GM12874 (cell line): ENCODE results near the gene VPS8.

Source experiments
- TF ChIP-seq, protein P1 (sequence below): IDR thresholded peaks from 2 replicates; pipeline ENCODE4 v1.5.1; 2011; ENCODE audit warnings: low read depth, mild to moderate bottlenecking, control low read depth, low read length, moderate library complexity; ENCODE audit not compliant: insufficient read depth

The VPS8 gene

DNA sequence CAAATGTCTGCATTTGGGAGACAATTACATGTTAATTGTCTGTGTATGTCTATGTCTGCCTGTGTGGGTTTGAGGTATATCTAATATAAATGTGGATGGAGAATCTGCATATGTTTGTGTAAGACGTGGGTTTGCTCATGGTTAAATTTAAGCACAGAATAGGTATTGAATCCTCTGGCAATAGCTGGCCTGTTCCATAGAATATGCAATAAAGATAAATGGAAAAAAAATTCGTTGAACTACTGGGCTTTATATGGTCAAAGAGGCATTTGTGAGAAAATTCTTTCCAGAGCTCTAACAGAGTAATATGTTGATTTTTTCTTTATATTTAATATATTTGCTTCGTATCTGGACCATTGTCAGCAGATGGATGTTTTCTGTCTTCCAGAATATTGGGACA lies 1.4 kb downstream of the VPS8 start:
- TF ChIP-seq, protein P1, sequence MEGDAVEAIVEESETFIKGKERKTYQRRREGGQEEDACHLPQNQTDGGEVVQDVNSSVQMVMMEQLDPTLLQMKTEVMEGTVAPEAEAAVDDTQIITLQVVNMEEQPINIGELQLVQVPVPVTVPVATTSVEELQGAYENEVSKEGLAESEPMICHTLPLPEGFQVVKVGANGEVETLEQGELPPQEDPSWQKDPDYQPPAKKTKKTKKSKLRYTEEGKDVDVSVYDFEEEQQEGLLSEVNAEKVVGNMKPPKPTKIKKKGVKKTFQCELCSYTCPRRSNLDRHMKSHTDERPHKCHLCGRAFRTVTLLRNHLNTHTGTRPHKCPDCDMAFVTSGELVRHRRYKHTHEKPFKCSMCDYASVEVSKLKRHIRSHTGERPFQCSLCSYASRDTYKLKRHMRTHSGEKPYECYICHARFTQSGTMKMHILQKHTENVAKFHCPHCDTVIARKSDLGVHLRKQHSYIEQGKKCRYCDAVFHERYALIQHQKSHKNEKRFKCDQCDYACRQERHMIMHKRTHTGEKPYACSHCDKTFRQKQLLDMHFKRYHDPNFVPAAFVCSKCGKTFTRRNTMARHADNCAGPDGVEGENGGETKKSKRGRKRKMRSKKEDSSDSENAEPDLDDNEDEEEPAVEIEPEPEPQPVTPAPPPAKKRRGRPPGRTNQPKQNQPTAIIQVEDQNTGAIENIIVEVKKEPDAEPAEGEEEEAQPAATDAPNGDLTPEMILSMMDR: no peak

DNA sequence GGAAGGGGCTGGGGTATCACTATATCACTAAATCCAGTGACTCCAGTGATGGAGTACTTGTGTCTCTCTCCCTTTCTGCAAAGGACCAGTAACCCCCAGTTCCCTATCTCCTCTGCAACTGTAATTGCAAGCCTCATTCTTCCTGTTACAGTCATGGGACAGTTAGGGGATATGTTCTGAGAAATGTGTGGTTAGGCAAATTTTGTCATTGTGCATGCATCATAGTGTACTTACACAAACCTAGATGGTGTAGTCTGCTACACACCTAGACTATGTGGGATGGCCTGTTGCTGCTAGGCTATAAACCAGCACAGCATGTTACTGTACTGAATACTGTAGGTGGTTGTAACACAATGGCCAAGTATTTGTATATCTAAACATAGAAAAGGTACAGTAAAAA lies 2.2 kb downstream of the VPS8 start:
- TF ChIP-seq, protein P1: no peak

DNA sequence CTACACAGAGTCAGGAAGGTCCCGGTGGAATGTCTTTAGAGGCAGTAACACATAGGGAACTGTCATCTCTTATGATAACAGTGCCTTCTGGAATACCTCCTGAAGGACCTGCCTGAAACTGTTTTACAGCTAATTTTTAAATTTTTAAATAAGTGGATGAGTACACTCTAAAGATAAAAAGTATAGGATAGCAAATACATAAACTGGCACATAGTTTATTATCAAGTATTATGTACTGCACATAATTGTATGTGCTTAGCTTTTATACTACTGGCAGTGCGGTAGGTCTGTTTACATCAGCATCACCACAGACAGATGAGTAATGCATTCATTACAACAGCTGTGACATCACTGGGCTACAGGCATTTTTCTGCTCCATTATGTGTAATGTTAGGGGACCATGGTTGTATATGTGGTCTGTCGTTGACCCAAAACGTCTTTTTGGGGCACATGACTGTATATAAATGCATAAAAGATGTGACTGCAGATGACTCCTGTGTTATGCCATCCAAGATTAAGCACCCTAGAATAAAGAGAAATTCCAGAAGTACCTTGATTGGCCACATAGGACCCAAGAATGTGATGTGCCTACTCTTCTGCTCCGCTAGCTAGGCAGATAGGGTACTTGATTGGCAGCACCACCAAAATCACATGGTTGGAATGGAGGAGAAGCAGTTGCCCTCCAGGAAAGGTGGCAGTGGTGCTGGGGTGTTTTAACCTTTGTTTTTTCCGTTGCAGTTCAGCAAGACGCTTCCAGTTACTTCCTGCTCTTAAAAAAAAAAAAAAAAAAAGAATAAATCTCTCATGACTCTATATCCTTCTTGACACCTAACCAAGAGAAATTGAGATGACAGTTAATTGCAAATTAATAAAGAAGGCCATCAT lies 3.3 kb downstream of the VPS8 start:
- TF ChIP-seq, protein P1: no peak

DNA sequence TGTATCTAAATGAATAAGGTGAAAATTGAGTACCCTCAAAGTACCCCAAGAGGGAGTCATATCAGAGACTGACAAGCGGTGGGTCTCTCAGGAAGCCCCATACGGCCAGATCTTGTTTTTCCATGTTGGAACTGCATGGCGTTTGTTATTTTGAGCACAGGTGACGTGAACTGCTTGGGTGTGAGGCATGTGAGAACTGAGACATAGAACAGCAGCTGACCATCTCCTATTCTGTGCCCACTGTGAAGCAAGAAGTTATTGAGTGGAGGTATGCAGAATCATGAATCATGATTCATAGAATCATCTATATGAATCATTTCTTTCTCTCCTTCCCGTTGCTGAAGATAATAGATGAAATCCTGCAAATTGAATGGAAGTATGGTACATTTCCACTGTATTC lies 4.6 kb downstream of the VPS8 start:
- TF ChIP-seq, protein P1: no peak

DNA sequence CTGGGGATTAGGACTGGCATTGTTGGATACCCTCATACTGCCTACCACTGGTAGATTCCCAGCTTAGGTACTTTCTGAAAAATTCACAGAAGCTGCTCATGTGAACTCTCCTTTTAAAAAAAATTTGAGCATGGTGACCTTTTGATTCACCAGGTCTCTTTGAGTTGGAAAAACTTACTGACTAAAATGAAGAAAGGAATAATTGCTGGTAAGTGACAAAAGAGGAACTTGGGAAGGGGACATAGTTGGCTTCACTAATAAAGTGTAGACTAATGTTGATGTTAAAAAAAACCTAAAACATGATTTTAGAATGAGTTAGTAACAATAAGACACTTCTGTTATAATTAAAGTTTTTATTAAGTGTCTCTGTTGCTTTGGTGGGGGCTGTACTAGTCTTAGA lies 8.6 kb downstream of the VPS8 start:
- TF ChIP-seq, protein P1: no peak

DNA sequence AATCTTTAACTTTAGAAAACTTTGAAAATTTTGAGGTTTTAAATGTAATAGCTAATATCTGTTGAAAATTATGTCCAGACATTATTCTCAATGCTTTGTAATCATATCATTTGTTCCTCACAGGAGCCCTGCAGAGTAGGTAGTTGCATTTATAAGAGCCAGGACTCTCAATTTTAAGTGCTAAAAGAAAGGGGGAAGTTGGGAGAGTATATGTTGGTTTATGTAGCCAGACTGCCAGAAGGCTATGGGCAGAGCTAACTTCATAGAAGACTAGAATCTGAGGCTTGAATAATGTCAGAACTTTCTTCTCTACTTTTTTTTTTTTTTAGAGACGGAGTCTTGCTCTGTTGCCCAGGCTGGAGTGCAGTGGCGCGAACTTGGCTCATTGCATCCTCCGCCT lies 9.1 kb downstream of the VPS8 start:
- TF ChIP-seq, protein P1: no peak

DNA sequence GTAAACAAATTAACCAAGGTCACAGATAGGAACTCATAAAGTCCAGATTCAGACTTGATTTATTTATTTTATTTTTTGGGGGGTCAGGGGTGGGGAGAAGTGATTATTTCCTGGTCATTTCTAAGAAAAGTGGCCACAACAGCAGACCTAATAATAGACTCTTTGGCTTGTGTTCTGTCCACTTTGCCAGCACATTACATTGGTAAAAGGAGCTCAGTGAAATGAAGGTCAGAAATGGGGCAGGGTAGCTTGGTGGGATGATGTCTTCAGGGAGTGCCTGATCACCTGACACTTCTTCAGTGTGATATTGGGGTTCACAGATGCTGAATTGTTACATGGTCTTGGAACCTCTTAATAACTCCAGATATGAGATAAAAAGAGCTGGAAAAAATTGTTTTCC lies 10.1 kb downstream of the VPS8 start:
- TF ChIP-seq, protein P1: no peak
